Measurements from ENCODE around the gene MKRN1. TPM values are rescaled to one million over a fixed set of nuclear protein-coding genes. Genes with fewer than 3 reads are reported as not detected.

The MKRN1 gene
- total and polyA plus RNA-seq, 2 experiments from 2014 or later = 63.7 to 71.5 TPM

- DNase-seq (ENCODE audit: low spot score) = no peak
- no peaks in the 10 kb centered on the region for H4K20me1 ChIP-seq (ENCODE audit: insufficient read depth, poor library complexity, severe bottlenecking)
- TF ChIP-seq CTCF (IDR thresholded peaks at IDR 0.05; ENCODE audit: poor library complexity) (no peak), EZH2 (IDR thresholded peaks at IDR 0.05; ENCODE audit: borderline replicate concordance) (no peak), EZH2phosphoT487 (IDR thresholded peaks at IDR 0.05; ENCODE audit: low read depth, severe bottlenecking, unreplicated experiment) (no peak)
- no peaks in the 10 kb centered on the region for H3K27me3 ChIP-seq
- no peak overlapping the region for H3K4me3 ChIP-seq
- H3K79me2 ChIP-seq = no peaks in the 10 kb centered on the region
- H3K4me1 ChIP-seq (ENCODE audit: insufficient read depth) = no peaks in the 10 kb centered on the region
- H3K9me3 ChIP-seq (ENCODE audit: low read depth) = no peaks in the 10 kb centered on the region
- H3K4me2 ChIP-seq = no peak overlapping the region
- no peaks in the 10 kb centered on the region for H3K36me3 ChIP-seq (replicated peaks; ENCODE audit: insufficient read depth, low read depth)
- no peak overlapping the region for H2AFZ ChIP-seq
- WGBS (ENCODE audit: low lambda C conversion rate, missing lambda C conversion rate) = 68% methylated on average over 5 of the region's 5 CpGs
- no peak overlapping the region for H3K27ac ChIP-seq
- no peaks in the 10 kb centered on the region for H3K9me2 ChIP-seq (replicated peaks; ENCODE audit: insufficient read depth)
These were observed 18.0 kb upstream of the MKRN1 start for GRCh38 chr7:140497241-140497769.

- H3K4me3 ChIP-seq = no peak overlapping the region
- no peaks in the 10 kb centered on the region for H3K4me1 ChIP-seq (ENCODE audit: insufficient read depth)
- H3K9me3 ChIP-seq (ENCODE audit: low read depth) = no peaks in the 10 kb centered on the region
- 86% methylated on average over 8 of the region's 9 CpGs for WGBS (ENCODE audit: low lambda C conversion rate, missing lambda C conversion rate)
- no peak overlapping the region for H3K4me2 ChIP-seq
- H3K9me2 ChIP-seq (replicated peaks; ENCODE audit: insufficient read depth) = no peaks in the 10 kb centered on the region
- no peaks in the 10 kb centered on the region for H3K27me3 ChIP-seq
- TF ChIP-seq CTCF (IDR thresholded peaks at IDR 0.05; ENCODE audit: poor library complexity) = no peak
- TF ChIP-seq EZH2phosphoT487 (IDR thresholded peaks at IDR 0.05; ENCODE audit: low read depth, severe bottlenecking, unreplicated experiment) = no peak
- no peak for TF ChIP-seq EZH2 (IDR thresholded peaks at IDR 0.05; ENCODE audit: borderline replicate concordance)
- H3K79me2 ChIP-seq = no peaks in the 10 kb centered on the region
- no peaks in the 10 kb centered on the region for H4K20me1 ChIP-seq (ENCODE audit: insufficient read depth, poor library complexity, severe bottlenecking)
- H3K36me3 ChIP-seq (replicated peaks; ENCODE audit: insufficient read depth, low read depth) = no peaks in the 10 kb centered on the region
- no peak for DNase-seq (ENCODE audit: low spot score)
- H3K27ac ChIP-seq = no peak overlapping the region
- no peak overlapping the region for H2AFZ ChIP-seq
These were observed 16.3 kb upstream of the MKRN1 start for GRCh38 chr7:140495514-140496097.

- 93% methylated on average over 9 of the region's 9 CpGs for WGBS (ENCODE audit: low lambda C conversion rate, missing lambda C conversion rate)
- Histone ChIP-seq H3K4me1 (ENCODE audit: insufficient read depth) (no peaks in the 10 kb centered on the region), H3K9me3 (ENCODE audit: low read depth) (no peaks in the 10 kb centered on the region), H3K27me3 (no peaks in the 10 kb centered on the region), H3K27ac (no peak overlapping the region), H3K79me2 (no peaks in the 10 kb centered on the region), H3K9me2 (replicated peaks; ENCODE audit: insufficient read depth) (no peaks in the 10 kb centered on the region), H3K4me3 (no peak overlapping the region), H2AFZ (no peak overlapping the region), H4K20me1 (ENCODE audit: insufficient read depth, poor library complexity, severe bottlenecking) (no peaks in the 10 kb centered on the region), H3K36me3 (replicated peaks; ENCODE audit: insufficient read depth, low read depth) (no peaks in the 10 kb centered on the region), H3K4me2 (no peak overlapping the region)
- TF ChIP-seq CTCF (IDR thresholded peaks at IDR 0.05; ENCODE audit: poor library complexity) = no peak
- no peak for TF ChIP-seq EZH2phosphoT487 (IDR thresholded peaks at IDR 0.05; ENCODE audit: low read depth, severe bottlenecking, unreplicated experiment)
- TF ChIP-seq EZH2 (IDR thresholded peaks at IDR 0.05; ENCODE audit: borderline replicate concordance) = no peak
- no peak for DNase-seq (ENCODE audit: low spot score)
These were observed 15.6 kb upstream of the MKRN1 start for GRCh38 chr7:140494867-140495266.
